Esophagus squamous epithelium (tissue), 4 donors: Measurements from ENCODE around the gene AR.

Experiments used
- POLR2A ChIP-seq, 4 donors: fragments of 450-650 bp; IDR thresholded peaks; one replicate each; pipeline ENCODE4 v1.6.1; 2017; ENCODE audit warnings: antibody characterized with exemption in 4 of 4, mild to moderate bottlenecking in 4 of 4, moderate library complexity in 3 of 4
- TF ChIP-seq, protein P1 (sequence below), 6 experiments: fragments of 450-650 bp in 4 of 6; fragments of 200-600 bp in 2 of 6; sonication (generic) in 2 of 6; IDR thresholded peaks; one replicate each; pipeline ENCODE4 v1.5.1; 2016 to 2019; ENCODE audit warnings: antibody characterized with exemption in 6 of 6, mild to moderate bottlenecking in 4 of 6, moderate library complexity in 4 of 6

DNA sequence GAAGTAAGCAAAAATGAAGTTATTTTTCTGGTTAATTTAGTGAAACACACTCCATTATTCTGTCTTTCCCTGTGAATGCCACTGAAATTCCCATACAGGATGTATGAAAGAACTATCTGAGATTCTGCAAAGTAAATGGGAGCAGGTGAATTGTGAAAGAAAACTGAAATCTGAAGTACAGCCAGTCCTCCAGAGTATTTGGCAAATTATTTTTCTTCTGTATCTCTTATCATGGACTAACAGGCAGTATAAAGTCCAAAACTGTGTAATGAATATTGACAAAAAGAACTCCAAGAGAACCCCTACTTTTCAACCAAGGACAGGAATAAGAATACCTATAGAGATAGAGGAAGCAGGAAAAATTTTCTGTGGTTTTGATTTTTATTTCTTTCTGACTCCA, 40.8 kb upstream of the AR start:
- TF ChIP-seq, protein P1, sequence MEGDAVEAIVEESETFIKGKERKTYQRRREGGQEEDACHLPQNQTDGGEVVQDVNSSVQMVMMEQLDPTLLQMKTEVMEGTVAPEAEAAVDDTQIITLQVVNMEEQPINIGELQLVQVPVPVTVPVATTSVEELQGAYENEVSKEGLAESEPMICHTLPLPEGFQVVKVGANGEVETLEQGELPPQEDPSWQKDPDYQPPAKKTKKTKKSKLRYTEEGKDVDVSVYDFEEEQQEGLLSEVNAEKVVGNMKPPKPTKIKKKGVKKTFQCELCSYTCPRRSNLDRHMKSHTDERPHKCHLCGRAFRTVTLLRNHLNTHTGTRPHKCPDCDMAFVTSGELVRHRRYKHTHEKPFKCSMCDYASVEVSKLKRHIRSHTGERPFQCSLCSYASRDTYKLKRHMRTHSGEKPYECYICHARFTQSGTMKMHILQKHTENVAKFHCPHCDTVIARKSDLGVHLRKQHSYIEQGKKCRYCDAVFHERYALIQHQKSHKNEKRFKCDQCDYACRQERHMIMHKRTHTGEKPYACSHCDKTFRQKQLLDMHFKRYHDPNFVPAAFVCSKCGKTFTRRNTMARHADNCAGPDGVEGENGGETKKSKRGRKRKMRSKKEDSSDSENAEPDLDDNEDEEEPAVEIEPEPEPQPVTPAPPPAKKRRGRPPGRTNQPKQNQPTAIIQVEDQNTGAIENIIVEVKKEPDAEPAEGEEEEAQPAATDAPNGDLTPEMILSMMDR (IDR thresholded peaks at IDR 0.05), result no peak
- TF ChIP-seq POLR2A (IDR thresholded peaks at IDR 0.05), result no peak
